HepG2 (cell line): ENCODE results near the gene MAML1. TPM values are rescaled to one million over a fixed set of nuclear protein-coding genes. Genes with fewer than 3 reads are reported as not detected.

ENCODE experiments used
- ATAC-seq: fragments of 200-7000 bp; cut with Tn5 transposase; 3 replicates; pipeline ENCODE4 v1.9.1; 2020; ENCODE audit warnings: mild to moderate bottlenecking, moderate library complexity
- BruUV-seq: library from RNA; stranded (reverse); fragments of 400-500 nt; replicated peaks from 2 replicates; lab custom pipeline; 2021; lab: Mats Ljungman, UMichigan
- CTCF ChIA-PET: fragments of 300-600 bp; formaldehyde crosslinking; extraction: SDS; loops from one replicate; lab custom pipeline; 2021; ENCODE audit warnings: low total read pairs, inconsistent platforms, low intra/inter-chr PET ratio; lab: Yijun Ruan, JAX
- POLR2A ChIA-PET: fragments of 350-600 bp; sonication (Branson Sonifier 250); formaldehyde crosslinking; loops from one replicate; lab custom pipeline; 2020; ENCODE audit warnings: antibody characterized with exemption, inconsistent platforms; lab: Yijun Ruan, JAX
- DNase-seq: peaks from one replicate; pipeline ENCODE4 v3.0.0-alpha.2; 2015; ENCODE audit warnings: low spot score
- FAIRE-seq: peaks from 3 replicates; lab custom pipeline; 2011; peaks lifted over from hg19 to GRCh38; lab: Jason Lieb, UNC
- H2AFZ ChIP-seq: one replicate; pipeline ENCODE4 v1.6.1; 2011; ENCODE audit warnings: low read length, inconsistent platforms
- H3K27ac ChIP-seq: fragments of 300-600 bp; 3 replicates; pipeline ENCODE4 v1.8.0; 2011; ENCODE audit warnings: mixed run types, mild to moderate bottlenecking, mixed read lengths, low read length, inconsistent platforms; ENCODE audit not compliant: insufficient read depth; ENCODE audit errors: extremely low read length
- H3K27me3 ChIP-seq, 2 experiments: fragments of 200-600 bp in 1 of 2; 2 replicates in 1 of 2; 3 replicates in 1 of 2; pipeline versions ENCODE4 v1.6.0 to v1.8.0; 2011; ENCODE audit warnings: low read length in 2 of 2, mild to moderate bottlenecking in 2 of 2, moderate library complexity in 2 of 2, inconsistent platforms in 1 of 2; ENCODE audit not compliant: insufficient read depth in 2 of 2, control insufficient read depth in 1 of 2
- H3K36me3 ChIP-seq, 2 experiments: fragments of 200-600 bp in 1 of 2; replicated peaks in 1 of 2; 2 replicates in 1 of 2; 3 replicates in 1 of 2; pipeline versions ENCODE4 v1.5.1 to v1.8.0; 2011; ENCODE audit warnings: low read length in 2 of 2, inconsistent platforms in 1 of 2; ENCODE audit not compliant: insufficient read depth in 2 of 2, control insufficient read depth in 1 of 2
- H3K4me1 ChIP-seq: 2 replicates; pipeline ENCODE4 v1.5.1; 2012; ENCODE audit warnings: low read length, inconsistent platforms; ENCODE audit not compliant: insufficient read depth
- H3K4me2 ChIP-seq: 2 replicates; pipeline ENCODE4 v1.6.0; 2011; ENCODE audit warnings: low read depth, low read length, inconsistent platforms
- H3K4me3 ChIP-seq, 3 experiments: fragments of 200-600 bp in 1 of 3; sonication (generic), shearing (Covaris generic) in 1 of 3; replicated peaks in 1 of 3; 2 replicates each; pipeline ENCODE4 v1.5.1; 2011 to 2016; ENCODE audit warnings: low read length in 3 of 3, inconsistent platforms in 2 of 3, low read depth in 2 of 3, mild to moderate bottlenecking in 2 of 3, control low read depth in 1 of 3, mixed read lengths in 1 of 3; ENCODE audit not compliant: insufficient read depth in 1 of 3
- H3K79me2 ChIP-seq: one replicate; pipeline ENCODE4 v1.6.1; 2011; ENCODE audit warnings: low read length, inconsistent platforms; ENCODE audit not compliant: insufficient read depth
- H3K9ac ChIP-seq: 2 replicates; pipeline ENCODE4 v1.6.0; 2011; ENCODE audit warnings: mild to moderate bottlenecking, low read depth, low read length, inconsistent platforms; ENCODE audit not compliant: insufficient read depth
- H3K9me3 ChIP-seq: 2 replicates; pipeline ENCODE4 v1.5.1; 2012; ENCODE audit warnings: mild to moderate bottlenecking, low read length
- H4K20me1 ChIP-seq: 2 replicates; pipeline ENCODE4 v1.6.0; 2011; ENCODE audit warnings: inconsistent platforms, mild to moderate bottlenecking, low read length, moderate library complexity; ENCODE audit not compliant: insufficient read depth
- CAMTA2 ChIP-seq: sonication (generic); formaldehyde crosslinking; IDR thresholded peaks from 2 replicates; pipeline ENCODE4 v1.4.0; 2020; ENCODE audit warnings: mild to moderate bottlenecking, missing genetic modification reagents, borderline replicate concordance
- CEBPB ChIP-seq: IDR thresholded peaks from 2 replicates; pipeline ENCODE4 v1.6.1; 2011; ENCODE audit warnings: low read depth, low read length, improper control_type of control experiment, borderline replicate concordance
- DR1 ChIP-seq: sonication (generic); formaldehyde crosslinking; IDR thresholded peaks from 2 replicates; pipeline ENCODE4 v1.8.0; 2021; ENCODE audit warnings: mild to moderate bottlenecking, missing genetic modification reagents, inconsistent platforms
- E2F5 ChIP-seq: sonication (generic); formaldehyde crosslinking; conservative IDR thresholded peaks from 2 replicates; pipeline ENCODE4 v1.4.0; 2020; ENCODE audit warnings: missing genetic modification reagents
- POLR2G ChIP-seq: fragments of 200-400 bp; formaldehyde crosslinking; IDR thresholded peaks from 2 replicates; pipeline ENCODE4 v1.6.1; 2018; ENCODE audit warnings: mild to moderate bottlenecking, low read depth, low read length, moderate library complexity
- RORA ChIP-seq: sonication (generic); formaldehyde crosslinking; IDR thresholded peaks from 2 replicates; pipeline ENCODE4 v1.5.0; 2020; ENCODE audit warnings: mild to moderate bottlenecking, missing genetic modification reagents, moderate library complexity
- SIN3B ChIP-seq: fragments of 150-350 bp; IDR thresholded peaks from 2 replicates; pipeline ENCODE4 v1.6.1; 2014; ENCODE audit warnings: low read length
- ZBTB33 ChIP-seq: sonication (generic); formaldehyde crosslinking; IDR thresholded peaks from 2 replicates; pipeline ENCODE4 v1.4.0; 2020; ENCODE audit warnings: missing genetic modification reagents
- WGBS: methylation state at CpG from one replicate; pipeline ENCODE4 v1.1.6; 2017; ENCODE audit warnings: low lambda C conversion rate; 5-methylcytosine and 5-hydroxymethylcytosine counted together
- in situ Hi-C: cut with HindIII; loops from 2 replicates; pipeline ENCODE4 v1.10.0; 2017; ENCODE audit warnings: low pct_unique_long_range_greater_than_20kb; ENCODE audit not compliant: extremely low pct_ligation_motif_present
- intact Hi-C: fragments of 100-400 bp; cut with micrococcal nuclease; formaldehyde crosslinking; loops from one replicate; pipeline ENCODE4 v1.10.0; 2022; ENCODE audit not compliant: unreplicated experiment
- polyA plus RNA-seq, 8 experiments: library from polyadenylated mRNA; depleted of rRNA in 3 of 8; stranded (reverse) in 7 of 8; unstranded in 1 of 8; fragments of >200 nt; fragmentation: Illumina TruSeq in 4 of 8; extraction: Trizol in 4 of 8; gene quantifications; 2 replicates each; pipeline versions ENCODE4 v1.2.1 to v1.2.3, GENCODE V29; 2011 to 2016; ENCODE audit warnings: low read depth in 4 of 8, missing spikeins in 1 of 8, mixed read lengths in 1 of 8; ENCODE audit not compliant: insufficient read depth in 1 of 8
- total RNA-seq, 5 experiments: library from RNA; depleted of rRNA; stranded (reverse); fragments of >200 nt; fragmentation: Illumina TruSeq; extraction: Trizol; gene quantifications; 2 replicates each; pipeline ENCODE4 v1.2.3, GENCODE V29; 2016; ENCODE audit warnings: low read depth in 1 of 5

Gene MAML1
- total and polyA plus RNA-seq, 2 of the 13 experiments (the other 11 are each of a cell fraction or from before 2014, with no cell fraction given), result 10.0 to 10.8 TPM

- in situ Hi-C loops, result no loop called here
- CTCF ChIA-PET, result no interaction called here
- 95% methylated on average over 45 of the region's 72 CpGs for WGBS
- intact Hi-C loops, result no loop called here
- Histone ChIP-seq H3K9me3 (no peaks in the 10 kb centered on the region), H3K27ac (no peak overlapping the region), H3K79me2 (peaks cover 17% of the 10 kb centered on the region), H3K36me3 (peaks cover 11 to 19% of the 10 kb centered on the region in 2 experiments; a peak in 4 of 5 replicates), H4K20me1 (peaks cover 6% of the 10 kb centered on the region), H3K4me3 (no peak overlapping the region), H3K4me2 (no peak overlapping the region), H3K27me3 (no peaks in the 10 kb centered on the region), H2AFZ (no peak overlapping the region), H3K9ac (no peak overlapping the region), H3K4me1 (peaks cover 32% of the 10 kb centered on the region)
- POLR2A ChIA-PET, result interaction anchor here (5.3 kb wide), 1 partner anchor 11 kb away, joined by 115 read pairs; the partner anchor contains the start of gene MGAT4B
- no TSS peak for BruUV-seq
- no peak for ATAC-seq
- no peak for DNase-seq
- peak; percentile 74 for TF ChIP-seq ZBTB33 (CRISPR knock-in tag)
- no peak for TF ChIP-seq CAMTA2
- FAIRE-seq, result no peak
These were observed 84.3 kb downstream of the MAML1 start for GRCh38 chr5:179816796-179817469.

GRCh38 chr5:179817470-179817840 is 84.8 kb downstream of the MAML1 start:
- 89% methylated on average over 5 of the region's 8 CpGs for WGBS
- BruUV-seq, result no TSS peak
- H3K4me2 ChIP-seq, result no peak overlapping the region
- ATAC-seq (no peak), FAIRE-seq (no peak), DNase-seq (no peak)
- H3K27ac ChIP-seq, result no peak overlapping the region
- ChIA-PET CTCF (no interaction called here), POLR2A (interaction anchor here (5.3 kb wide), 1 partner anchor 12 kb away, joined by 115 read pairs; the partner anchor contains the start of gene MGAT4B)
- no peaks in the 10 kb centered on the region for H3K9me3 ChIP-seq
- peaks cover 23% of the 10 kb centered on the region for H3K79me2 ChIP-seq
- no peak for TF ChIP-seq SIN3B
- no peak for TF ChIP-seq RORA (CRISPR knock-in tag)
- no peak for TF ChIP-seq E2F5 (CRISPR knock-in tag)
- no peak for TF ChIP-seq DR1 (CRISPR knock-in tag)
- peak; percentile 11; the same call in 1 of the 2 replicates for TF ChIP-seq POLR2G
- TF ChIP-seq CEBPB, result no peak
- H3K36me3 ChIP-seq, result peaks cover 10 to 15% of the 10 kb centered on the region in 2 experiments; a peak in 3 of 5 replicates
- H2AFZ ChIP-seq, result no peak overlapping the region
- intact Hi-C loops, result no loop called here
- in situ Hi-C loops, result no loop called here
- H3K4me1 ChIP-seq, result peaks cover 37% of the 10 kb centered on the region
- no peak overlapping the region for H3K9ac ChIP-seq
- H3K4me3 ChIP-seq, result no peak overlapping the region
- H3K27me3 ChIP-seq, result no peaks in the 10 kb centered on the region
- H4K20me1 ChIP-seq, result peaks cover 11% of the 10 kb centered on the region
